ENCODE results near the gene SDK1.

The SDK1 gene

DNA sequence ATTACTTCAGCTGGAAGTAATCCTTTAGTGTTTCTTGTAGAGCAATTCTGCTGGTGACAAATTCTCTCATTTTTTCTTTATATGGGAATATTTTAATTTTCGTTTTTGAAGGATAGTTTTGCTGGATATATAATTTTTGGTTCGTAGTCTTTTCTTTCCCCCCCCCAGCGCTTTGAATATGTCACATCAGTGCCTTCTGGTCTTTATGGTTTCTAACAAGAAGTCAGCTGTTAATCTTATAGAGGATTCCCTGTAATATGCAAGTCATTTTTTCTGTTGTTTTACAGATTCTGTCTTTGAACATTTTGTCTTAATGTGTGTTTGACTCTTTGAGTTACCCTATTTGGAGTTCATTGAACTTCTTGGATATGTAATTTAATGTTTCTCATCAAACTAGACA is 96.3 kb downstream of the SDK1 start:
- peaks cover 0 to 14% (median 11%) of the 10 kb centered on the region in 5 donors for H3K9me3 ChIP-seq (ENCODE audit: control insufficient read depth in 5 of 5, low read length in 5 of 5)
- H3K36me3 ChIP-seq (ENCODE audit: control insufficient read depth in 5 of 5, insufficient read depth in 5 of 5, low read length in 5 of 5): no peaks in the 10 kb centered on the region
- no peak overlapping the region for H3K27ac ChIP-seq (ENCODE audit: low read depth, low read length)
- no peak overlapping the region for H3K9ac ChIP-seq (ENCODE audit: low read length in 5 of 5)
- H3K4me1 ChIP-seq (ENCODE audit: control insufficient read depth in 5 of 5, insufficient read depth in 5 of 5, low read length in 5 of 5): no peaks in the 10 kb centered on the region
- no peak overlapping the region for H3K4me3 ChIP-seq (ENCODE audit: low read depth in 1 of 5, low read length in 5 of 5)
- no peaks in the 10 kb centered on the region for H3K27me3 ChIP-seq (ENCODE audit: control insufficient read depth in 5 of 5, insufficient read depth in 4 of 5, low read length in 5 of 5)

DNA sequence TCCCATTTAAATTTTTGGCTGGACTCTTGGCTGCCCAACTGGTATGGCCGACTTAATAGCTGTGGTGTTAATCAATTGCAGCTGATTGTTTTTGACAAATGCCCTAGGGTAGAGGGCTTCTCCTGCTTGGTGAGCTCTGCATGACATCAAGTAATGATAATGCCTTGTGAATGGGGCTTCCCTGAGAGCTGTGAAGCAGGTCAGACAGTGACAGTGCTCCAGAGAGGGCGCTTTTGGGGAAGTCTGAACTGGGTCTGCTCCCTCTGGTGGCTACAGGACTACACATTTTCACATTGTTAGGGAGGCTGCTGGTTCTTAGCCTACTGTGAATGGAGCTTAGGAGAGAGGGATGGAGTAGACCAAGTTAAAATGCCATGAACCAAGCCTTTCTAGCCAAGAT is 98.8 kb downstream of the SDK1 start:
- H3K36me3 ChIP-seq (ENCODE audit: control insufficient read depth in 5 of 5, insufficient read depth in 5 of 5, low read length in 5 of 5): no peaks in the 10 kb centered on the region
- H3K4me1 ChIP-seq (ENCODE audit: control insufficient read depth in 5 of 5, insufficient read depth in 5 of 5, low read length in 5 of 5): peaks cover 0 to 10% (median 0%) of the 10 kb centered on the region in 5 donors
- H3K27me3 ChIP-seq (ENCODE audit: control insufficient read depth in 5 of 5, insufficient read depth in 4 of 5, low read length in 5 of 5): no peaks in the 10 kb centered on the region
- no peak overlapping the region for H3K27ac ChIP-seq (ENCODE audit: low read depth, low read length)
- peaks cover 0 to 11% (median 9%) of the 10 kb centered on the region in 5 donors for H3K9me3 ChIP-seq (ENCODE audit: control insufficient read depth in 5 of 5, low read length in 5 of 5)
- no peak overlapping the region for H3K4me3 ChIP-seq (ENCODE audit: low read depth in 1 of 5, low read length in 5 of 5)
- H3K9ac ChIP-seq (ENCODE audit: low read length in 5 of 5): no peak overlapping the region

- no peaks in the 10 kb centered on the region for H3K9me3 ChIP-seq (ENCODE audit: control insufficient read depth in 5 of 5, low read length in 5 of 5)
- no peak overlapping the region for H3K9ac ChIP-seq (ENCODE audit: low read length in 5 of 5)
- H3K27me3 ChIP-seq (ENCODE audit: control insufficient read depth in 5 of 5, insufficient read depth in 4 of 5, low read length in 5 of 5): no peaks in the 10 kb centered on the region
- H3K4me3 ChIP-seq (ENCODE audit: low read depth in 1 of 5, low read length in 5 of 5): no peak overlapping the region
- H3K4me1 ChIP-seq (ENCODE audit: control insufficient read depth in 5 of 5, insufficient read depth in 5 of 5, low read length in 5 of 5): peaks cover 0 to 27% (median 6%) of the 10 kb centered on the region in 5 donors
- H3K36me3 ChIP-seq (ENCODE audit: control insufficient read depth in 5 of 5, insufficient read depth in 5 of 5, low read length in 5 of 5): no peaks in the 10 kb centered on the region
- H3K27ac ChIP-seq (ENCODE audit: low read depth, low read length): no peak overlapping the region
Measured at GRCh38 chr7:3404501-3404900, 103.4 kb downstream of the SDK1 start.

DNA sequence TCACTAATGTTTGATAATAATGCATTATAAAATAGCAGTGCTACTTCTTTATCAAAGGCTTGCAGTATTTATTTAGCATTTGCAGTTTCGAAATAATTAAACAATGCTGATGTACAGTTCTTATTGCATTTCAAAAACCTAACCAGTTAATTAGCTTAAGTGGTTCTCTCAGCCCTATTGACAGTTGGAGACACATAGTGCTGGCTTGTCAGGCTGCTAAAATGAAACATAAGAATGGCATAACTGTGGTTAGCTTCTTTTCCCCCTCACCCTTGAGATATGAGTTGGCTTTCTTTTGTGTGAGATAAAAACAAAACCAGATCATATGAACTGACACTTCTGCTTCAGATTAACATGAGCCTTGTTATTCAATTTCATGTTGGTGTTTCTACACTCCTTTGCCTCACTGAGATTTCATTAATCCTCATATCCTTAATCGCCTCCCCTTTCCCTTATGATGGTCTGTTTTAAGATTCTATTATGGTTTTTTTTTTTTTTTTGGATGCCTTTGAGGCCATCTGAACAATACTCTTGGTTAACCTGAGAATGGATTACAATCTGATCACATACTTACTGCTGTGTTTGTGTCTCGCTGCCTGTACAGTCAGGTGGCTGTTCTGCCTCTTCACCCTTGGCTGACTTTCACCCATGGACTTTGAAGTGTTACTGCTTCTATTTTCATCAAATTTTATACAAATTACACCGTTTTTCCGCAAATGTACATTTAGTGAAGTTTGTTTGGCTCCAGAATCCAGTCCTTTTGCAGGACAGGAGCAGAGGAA is 108.0 kb downstream of the SDK1 start:
- H3K4me1 ChIP-seq (ENCODE audit: control insufficient read depth in 5 of 5, insufficient read depth in 5 of 5, low read length in 5 of 5): peaks cover 0 to 27% (median 6%) of the 10 kb centered on the region in 5 donors
- no peaks in the 10 kb centered on the region for H3K36me3 ChIP-seq (ENCODE audit: control insufficient read depth in 5 of 5, insufficient read depth in 5 of 5, low read length in 5 of 5)
- H3K27ac ChIP-seq (ENCODE audit: low read depth, low read length): no peak overlapping the region
- no peak overlapping the region for H3K9ac ChIP-seq (ENCODE audit: low read length in 5 of 5)
- no peaks in the 10 kb centered on the region for H3K27me3 ChIP-seq (ENCODE audit: control insufficient read depth in 5 of 5, insufficient read depth in 4 of 5, low read length in 5 of 5)
- no peak overlapping the region for H3K4me3 ChIP-seq (ENCODE audit: low read depth in 1 of 5, low read length in 5 of 5)
- no peaks in the 10 kb centered on the region for H3K9me3 ChIP-seq (ENCODE audit: control insufficient read depth in 5 of 5, low read length in 5 of 5)

DNA sequence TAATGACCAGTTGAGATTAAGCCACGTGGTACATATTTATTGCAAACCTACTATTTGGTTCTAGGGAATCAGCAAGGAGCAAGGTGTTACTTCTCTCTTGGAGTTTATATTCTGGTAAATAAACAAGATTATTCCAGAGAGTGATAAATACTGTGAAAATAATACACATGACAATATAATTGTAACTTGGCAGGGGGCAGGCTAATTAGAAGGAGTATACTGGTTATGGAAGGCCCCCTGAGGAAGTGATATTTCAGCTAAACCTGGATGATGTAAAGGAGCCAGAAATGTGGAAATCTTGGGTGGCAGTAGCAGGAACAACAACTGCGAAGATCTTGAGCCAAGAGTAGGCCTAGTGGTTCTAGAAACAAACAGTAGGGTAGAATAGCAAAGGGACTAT is 111.8 kb downstream of the SDK1 start:
- Histone ChIP-seq H3K27me3 (ENCODE audit: control insufficient read depth in 5 of 5, insufficient read depth in 4 of 5, low read length in 5 of 5) (no peaks in the 10 kb centered on the region), H3K27ac (ENCODE audit: low read depth, low read length) (no peak overlapping the region)

GRCh38 chr7:3415861-3416312 is 114.8 kb downstream of the SDK1 start:
- Histone ChIP-seq H3K9me3 (ENCODE audit: control insufficient read depth in 5 of 5, low read length in 5 of 5) (no peaks in the 10 kb centered on the region), H3K27ac (ENCODE audit: low read depth, low read length) (no peak overlapping the region), H3K9ac (ENCODE audit: low read length in 5 of 5) (no peak overlapping the region), H3K4me3 (ENCODE audit: low read depth in 1 of 5, low read length in 5 of 5) (no peak overlapping the region), H3K27me3 (ENCODE audit: control insufficient read depth in 5 of 5, insufficient read depth in 4 of 5, low read length in 5 of 5) (no peaks in the 10 kb centered on the region), H3K36me3 (ENCODE audit: control insufficient read depth in 5 of 5, insufficient read depth in 5 of 5, low read length in 5 of 5) (no peaks in the 10 kb centered on the region), H3K4me1 (ENCODE audit: control insufficient read depth in 5 of 5, insufficient read depth in 5 of 5, low read length in 5 of 5) (peaks cover 0 to 13% (median 0%) of the 10 kb centered on the region in 5 donors)

More for the DNA sequence above, 111.8 kb downstream of the SDK1 start:
- H3K9ac ChIP-seq (ENCODE audit: low read length in 5 of 5): no peak overlapping the region
- H3K9me3 ChIP-seq (ENCODE audit: control insufficient read depth in 5 of 5, low read length in 5 of 5): no peaks in the 10 kb centered on the region
- H3K4me3 ChIP-seq (ENCODE audit: low read depth in 1 of 5, low read length in 5 of 5): no peak overlapping the region
- peaks cover 0 to 13% (median 0%) of the 10 kb centered on the region in 5 donors for H3K4me1 ChIP-seq (ENCODE audit: control insufficient read depth in 5 of 5, insufficient read depth in 5 of 5, low read length in 5 of 5)
- H3K36me3 ChIP-seq (ENCODE audit: control insufficient read depth in 5 of 5, insufficient read depth in 5 of 5, low read length in 5 of 5): no peaks in the 10 kb centered on the region

GRCh38 chr7:3416453-3416852 is 115.4 kb downstream of the SDK1 start:
- Histone ChIP-seq H3K36me3 (ENCODE audit: control insufficient read depth in 5 of 5, insufficient read depth in 5 of 5, low read length in 5 of 5) (no peaks in the 10 kb centered on the region), H3K27me3 (ENCODE audit: control insufficient read depth in 5 of 5, insufficient read depth in 4 of 5, low read length in 5 of 5) (no peaks in the 10 kb centered on the region), H3K27ac (ENCODE audit: low read depth, low read length) (no peak overlapping the region), H3K4me3 (ENCODE audit: low read depth in 1 of 5, low read length in 5 of 5) (no peak overlapping the region), H3K4me1 (ENCODE audit: control insufficient read depth in 5 of 5, insufficient read depth in 5 of 5, low read length in 5 of 5) (peaks cover 0 to 13% (median 0%) of the 10 kb centered on the region in 5 donors), H3K9ac (ENCODE audit: low read length in 5 of 5) (no peak overlapping the region), H3K9me3 (ENCODE audit: control insufficient read depth in 5 of 5, low read length in 5 of 5) (peaks cover 0 to under 1% (median 0%) of the 10 kb centered on the region in 5 donors)

- Histone ChIP-seq H3K27ac (ENCODE audit: low read depth, low read length) (no peak overlapping the region), H3K27me3 (ENCODE audit: control insufficient read depth in 5 of 5, insufficient read depth in 4 of 5, low read length in 5 of 5) (no peaks in the 10 kb centered on the region), H3K9me3 (ENCODE audit: control insufficient read depth in 5 of 5, low read length in 5 of 5) (peaks cover 0 to 5% (median 0%) of the 10 kb centered on the region in 5 donors), H3K4me1 (ENCODE audit: control insufficient read depth in 5 of 5, insufficient read depth in 5 of 5, low read length in 5 of 5) (no peaks in the 10 kb centered on the region), H3K4me3 (ENCODE audit: low read depth in 1 of 5, low read length in 5 of 5) (no peak overlapping the region), H3K9ac (ENCODE audit: low read length in 5 of 5) (no peak overlapping the region), H3K36me3 (ENCODE audit: control insufficient read depth in 5 of 5, insufficient read depth in 5 of 5, low read length in 5 of 5) (no peaks in the 10 kb centered on the region)
Measured at GRCh38 chr7:3425087-3425486, 124.0 kb downstream of the SDK1 start.

DNA sequence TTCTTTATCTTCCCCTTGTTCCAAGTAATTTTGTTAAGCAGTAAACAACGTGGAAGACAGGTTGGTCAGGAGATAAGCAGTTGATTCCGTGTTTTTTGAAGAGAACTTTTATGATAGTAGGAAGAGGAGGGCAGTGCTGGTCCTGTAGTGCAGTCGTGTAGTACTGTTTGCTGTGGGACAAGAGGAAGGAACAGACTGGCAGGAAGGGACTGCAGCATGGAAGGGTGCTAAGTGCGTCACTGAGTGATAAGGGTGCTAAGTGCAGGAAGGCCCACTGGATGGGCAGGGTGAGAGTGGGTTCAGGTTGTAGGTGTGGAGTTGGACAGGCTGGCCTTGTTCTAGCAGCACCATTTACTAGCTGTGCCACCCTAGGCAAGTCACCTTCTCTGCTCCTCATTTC is 125.0 kb downstream of the SDK1 start:
- Histone ChIP-seq H3K9ac (ENCODE audit: low read length in 5 of 5) (no peak overlapping the region), H3K27me3 (ENCODE audit: control insufficient read depth in 5 of 5, insufficient read depth in 4 of 5, low read length in 5 of 5) (no peaks in the 10 kb centered on the region), H3K27ac (ENCODE audit: low read depth, low read length) (no peak overlapping the region), H3K4me3 (ENCODE audit: low read depth in 1 of 5, low read length in 5 of 5) (no peak overlapping the region), H3K36me3 (ENCODE audit: control insufficient read depth in 5 of 5, insufficient read depth in 5 of 5, low read length in 5 of 5) (no peaks in the 10 kb centered on the region), H3K4me1 (ENCODE audit: control insufficient read depth in 5 of 5, insufficient read depth in 5 of 5, low read length in 5 of 5) (no peaks in the 10 kb centered on the region), H3K9me3 (ENCODE audit: control insufficient read depth in 5 of 5, low read length in 5 of 5) (peaks cover 0 to 5% (median 0%) of the 10 kb centered on the region in 5 donors)

GRCh38 chr7:3427957-3428356 is 126.9 kb downstream of the SDK1 start:
- Histone ChIP-seq H3K36me3 (ENCODE audit: control insufficient read depth in 5 of 5, insufficient read depth in 5 of 5, low read length in 5 of 5) (no peaks in the 10 kb centered on the region), H3K9ac (ENCODE audit: low read length in 5 of 5) (no peak overlapping the region), H3K27me3 (ENCODE audit: control insufficient read depth in 5 of 5, insufficient read depth in 4 of 5, low read length in 5 of 5) (no peaks in the 10 kb centered on the region), H3K4me1 (ENCODE audit: control insufficient read depth in 5 of 5, insufficient read depth in 5 of 5, low read length in 5 of 5) (peaks cover 0 to 9% (median 4%) of the 10 kb centered on the region in 5 donors), H3K9me3 (ENCODE audit: control insufficient read depth in 5 of 5, low read length in 5 of 5) (no peaks in the 10 kb centered on the region), H3K4me3 (ENCODE audit: low read depth in 1 of 5, low read length in 5 of 5) (no peak overlapping the region), H3K27ac (ENCODE audit: low read depth, low read length) (no peak overlapping the region)

All from subcutaneous abdominal adipose tissue (tissue), 5 donors.